GM12864 (cell line): ENCODE measurements around the gene FBXL16.

ENCODE experiments used
- DNase-seq: peaks from one replicate; pipeline ENCODE4 v3.0.0-alpha.2; 2011; ENCODE audit warnings: low read depth
- H3K4me3 ChIP-seq: 2 replicates; pipeline ENCODE4 v1.5.1; 2011; ENCODE audit warnings: mild to moderate bottlenecking, low read depth, low read length, control low read depth
- CTCF ChIP-seq: IDR thresholded peaks from 2 replicates; pipeline ENCODE4 v1.5.1; 2011; ENCODE audit warnings: low read depth, mild to moderate bottlenecking, moderate library complexity, low read length, control low read depth, inconsistent platforms; ENCODE audit errors: missing control alignments

The FBXL16 gene

GRCh38 chr16:710500-711075 is 5.0 kb upstream of the FBXL16 start:
- no peak overlapping the region for H3K4me3 ChIP-seq
- no peak for TF ChIP-seq CTCF
- DNase-seq, result no peak

GRCh38 chr16:709566-710499 is 4.2 kb upstream of the FBXL16 start:
- H3K4me3 ChIP-seq, result no peak overlapping the region
- TF ChIP-seq CTCF, result no peak
- DNase-seq, result no peak

- DNase-seq, result no peak
- TF ChIP-seq CTCF, result no peak
- no peak overlapping the region for H3K4me3 ChIP-seq
These were observed 3.4 kb upstream of the FBXL16 start for GRCh38 chr16:708959-709358.

- H3K4me3 ChIP-seq, result no peak overlapping the region
- no peak for TF ChIP-seq CTCF
These were observed 2.4 kb upstream of the FBXL16 start for GRCh38 chr16:708019-708418.

GRCh38 chr16:707062-707538 is 1.5 kb upstream of the FBXL16 start:
- no peak for TF ChIP-seq CTCF
- no peak overlapping the region for H3K4me3 ChIP-seq
- DNase-seq, result no peak

More at GRCh38 chr16:708019-708418, 2.4 kb upstream of the FBXL16 start:
- DNase-seq, result no peak

- TF ChIP-seq CTCF, result no peak
- H3K4me3 ChIP-seq, result no peak overlapping the region
- no peak for DNase-seq
These were observed 824 bp upstream of the FBXL16 start for GRCh38 chr16:706189-707061.
